GM10248 (cell line): ENCODE measurements around the gene HK2.

Experiments
- CTCF ChIA-PET: fragments of 300-600 bp; sonication (Branson Sonifier 250); formaldehyde crosslinking; extraction: SDS; loops from one replicate; lab custom pipeline; 2021; ENCODE audit warnings: antibody characterized with exemption; lab: Yijun Ruan, JAX
- POLR2A ChIA-PET: fragments of 350-650 bp; sonication (Branson Sonifier 250); formaldehyde crosslinking; extraction: SDS; loops from one replicate; lab custom pipeline; 2020; ENCODE audit warnings: antibody characterized with exemption; lab: Yijun Ruan, JAX
- DNase-seq: peaks from one replicate; pipeline ENCODE4 v3.0.0; 2012; ENCODE audit errors: extremely low spot score
- CTCF ChIP-seq: IDR thresholded peaks from 2 replicates; pipeline ENCODE4 v1.5.1; 2012; ENCODE audit warnings: mild to moderate bottlenecking, low read depth; ENCODE audit errors: extremely low read depth, missing control alignments, control extremely low read depth

Gene HK2

GRCh38 chr2:74873678-74874640 is 40.0 kb downstream of the HK2 start:
- TF ChIP-seq CTCF: no peak
- POLR2A ChIA-PET: no interaction called here
- CTCF ChIA-PET: interaction anchor here (0.7 to 6.6 kb wide), 13 partner anchors 10 to 186 kb away, joined by 3 to 114 read pairs (median 6); no protein-coding TSS in a partner anchor
- DNase-seq: no peak

- ChIA-PET CTCF (interaction anchor here (0.7 to 6.6 kb wide), 42 partner anchors 11 to 293 kb away, joined by 3 to 114 read pairs (median 5); partner anchors contain the start of genes HK2 and SEMA4F), POLR2A (no interaction called here)
- peak; percentile 76 for DNase-seq
- peak; percentile 59 for TF ChIP-seq CTCF
Observed at GRCh38 chr2:74876081-74876886, 42.4 kb downstream of the HK2 start.

- TF ChIP-seq CTCF: no peak
- POLR2A ChIA-PET: no interaction called here
- CTCF ChIA-PET: interaction anchor here (0.8 to 6.6 kb wide), 26 partner anchors 10 to 294 kb away, joined by 3 to 114 read pairs (median 5); partner anchors contain the start of genes HK2, M1AP and SEMA4F
- no peak for DNase-seq
Observed at GRCh38 chr2:74877376-74877775, 43.4 kb downstream of the HK2 start.

- CTCF ChIA-PET: interaction anchor here (0.8 to 6.6 kb wide), 21 partner anchors 9 to 229 kb away, joined by 3 to 114 read pairs (median 5); partner anchors contain the start of genes M1AP and SEMA4F
- no peak for TF ChIP-seq CTCF
- POLR2A ChIA-PET: no interaction called here
- no peak for DNase-seq
Observed at GRCh38 chr2:74877781-74878433, 44.0 kb downstream of the HK2 start.

- POLR2A ChIA-PET: no interaction called here
- CTCF ChIA-PET: interaction anchor here (1.4 to 4.1 kb wide), 3 partner anchors 42 to 230 kb away, joined by 3 to 25 read pairs (median 4); partner anchors contain the start of gene M1AP
- no peak for TF ChIP-seq CTCF
- DNase-seq: no peak
Observed at GRCh38 chr2:74878551-74878950, 44.6 kb downstream of the HK2 start.
